Testis (tissue), 3 donors: ENCODE results near the gene LAG3. TPM values are rescaled to one million over a fixed set of nuclear protein-coding genes. Genes with fewer than 3 reads are reported as not detected.
A peak's percentile ranks its signal among the peaks of the same experiment; 100 is the strongest.

Experiments used
- DNase-seq: peaks from one replicate; pipeline ENCODE4 v3.0.0-alpha.2; 2019
- H3K27ac ChIP-seq, 2 donors: fragments of 200-600 bp; sonication (generic); one replicate each; pipeline ENCODE4 v1.5.1; 2019
- H3K27me3 ChIP-seq: fragments of 200-600 bp; sonication (generic); one replicate; pipeline ENCODE4 v1.5.1; 2019
- H3K36me3 ChIP-seq: fragments of 200-600 bp; sonication (generic); one replicate; pipeline ENCODE4 v1.5.1; 2017; ENCODE audit warnings: low read depth; ENCODE audit errors: missing control alignments
- H3K4me1 ChIP-seq: fragments of 200-600 bp; sonication (generic); one replicate; pipeline ENCODE4 v1.5.1; 2019
- H3K4me3 ChIP-seq, 2 donors: fragments of 200-600 bp; sonication (generic); one replicate each; pipeline ENCODE4 v1.5.1; 2017 to 2019
- H3K9me3 ChIP-seq: fragments of 200-600 bp; sonication (generic); one replicate; pipeline ENCODE4 v1.5.1; 2017
- POLR2A ChIP-seq: fragments of 450-650 bp; IDR thresholded peaks from one replicate; pipeline ENCODE4 v1.6.1; 2017; ENCODE audit warnings: antibody characterized with exemption, mild to moderate bottlenecking, moderate library complexity
- WGBS, 2 donors: methylation state at CpG; one replicate each; pipeline ENCODE4 v1.1.5; 2018; 5-methylcytosine and 5-hydroxymethylcytosine counted together
- intact Hi-C: fragments of 100-400 bp; cut with DNase I; formaldehyde crosslinking; loops from one replicate; pipeline ENCODE4 v1.15.1; 2023; ENCODE audit warnings: low total_unique reads
- polyA plus RNA-seq: library from polyadenylated mRNA; stranded (reverse); fragments of 350-450 nt; fragmentation: Illumina TruSeq; extraction: RNeasy Lipid Tissue Mini Kit (QIAGEN cat#74804); gene quantifications from one replicate; pipeline ENCODE4 v1.2.3, GENCODE V29; 2014; ENCODE audit warnings: low read depth, low replicate concordance; ENCODE audit not compliant: insufficient read depth
- total RNA-seq, 2 donors: library from RNA; depleted of rRNA; stranded (reverse); fragments of >200 nt; gene quantifications; one replicate each; pipeline ENCODE4 v1.2.3, GENCODE V29; 2016
- TF ChIP-seq, protein P1 (sequence below), 3 experiments: fragments of 450-650 bp in 2 of 3; fragments of 200-600 bp in 1 of 3; sonication (generic) in 1 of 3; IDR thresholded peaks; one replicate each; pipeline ENCODE4 v1.5.1; 2016 to 2019; ENCODE audit warnings: antibody characterized with exemption in 3 of 3, mild to moderate bottlenecking in 2 of 3, moderate library complexity in 1 of 3

Gene LAG3
- total and polyA plus RNA-seq, 3 donors from 2014 or later, result 4.1 to 7.1 (median 6.3) TPM

DNA sequence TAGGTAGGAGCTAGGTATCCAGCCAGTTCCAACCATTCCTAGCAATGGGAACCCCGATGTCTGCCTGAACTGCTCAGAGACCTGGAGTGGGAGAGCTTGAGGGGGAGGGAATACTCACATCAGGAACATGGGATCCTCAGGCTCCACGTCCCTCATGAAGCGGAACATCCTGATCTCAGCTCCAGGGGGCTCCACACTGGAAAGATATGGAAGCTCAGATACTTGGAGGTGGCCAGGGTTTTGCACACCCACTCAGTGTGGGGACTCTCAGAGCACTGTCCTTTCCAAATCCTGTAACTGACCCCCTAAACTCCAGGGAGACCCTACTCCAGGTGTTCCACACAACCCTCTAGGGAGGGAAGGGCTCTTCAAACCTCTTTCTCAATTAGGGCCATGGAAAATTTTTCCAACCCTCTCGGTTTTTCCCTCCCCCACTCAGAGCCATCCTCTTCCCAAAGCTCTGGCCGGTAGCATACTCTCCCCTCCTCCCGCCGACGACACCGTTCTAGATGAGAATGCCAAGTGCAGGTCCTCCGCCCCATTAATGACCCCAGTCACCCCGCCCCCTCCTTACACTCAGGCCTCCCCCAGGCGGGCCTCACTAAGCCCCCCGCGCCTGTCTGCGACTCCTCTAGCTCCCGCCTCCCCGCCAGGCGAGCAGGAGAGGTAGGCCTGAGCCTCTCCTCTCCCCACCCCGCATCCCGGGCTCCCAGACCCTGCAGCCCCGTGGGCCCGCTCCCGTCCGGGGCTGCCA, 20.0 kb upstream of the LAG3 start:
- DNase-seq, result peak; percentile 57
- Histone ChIP-seq H3K4me1 (peaks cover 13% of the 10 kb centered on the region), H3K9me3 (no peaks in the 10 kb centered on the region), H3K27ac (peak overlapping the region; percentile 99), H3K36me3 (no peaks in the 10 kb centered on the region), H3K27me3 (no peaks in the 10 kb centered on the region), H3K4me3 (peak overlapping the region; percentile 91 to 98)
- no peak for TF ChIP-seq POLR2A
- TF ChIP-seq, protein P1, sequence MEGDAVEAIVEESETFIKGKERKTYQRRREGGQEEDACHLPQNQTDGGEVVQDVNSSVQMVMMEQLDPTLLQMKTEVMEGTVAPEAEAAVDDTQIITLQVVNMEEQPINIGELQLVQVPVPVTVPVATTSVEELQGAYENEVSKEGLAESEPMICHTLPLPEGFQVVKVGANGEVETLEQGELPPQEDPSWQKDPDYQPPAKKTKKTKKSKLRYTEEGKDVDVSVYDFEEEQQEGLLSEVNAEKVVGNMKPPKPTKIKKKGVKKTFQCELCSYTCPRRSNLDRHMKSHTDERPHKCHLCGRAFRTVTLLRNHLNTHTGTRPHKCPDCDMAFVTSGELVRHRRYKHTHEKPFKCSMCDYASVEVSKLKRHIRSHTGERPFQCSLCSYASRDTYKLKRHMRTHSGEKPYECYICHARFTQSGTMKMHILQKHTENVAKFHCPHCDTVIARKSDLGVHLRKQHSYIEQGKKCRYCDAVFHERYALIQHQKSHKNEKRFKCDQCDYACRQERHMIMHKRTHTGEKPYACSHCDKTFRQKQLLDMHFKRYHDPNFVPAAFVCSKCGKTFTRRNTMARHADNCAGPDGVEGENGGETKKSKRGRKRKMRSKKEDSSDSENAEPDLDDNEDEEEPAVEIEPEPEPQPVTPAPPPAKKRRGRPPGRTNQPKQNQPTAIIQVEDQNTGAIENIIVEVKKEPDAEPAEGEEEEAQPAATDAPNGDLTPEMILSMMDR (IDR thresholded peaks at IDR 0.05), result peak in 2 of 3 experiments; percentile 12 to 27
- intact Hi-C loops, result no loop called here
- 2 to 5% methylated on average over 9 to 21 of the region's 24 CpGs for WGBS, 2 donors

DNA sequence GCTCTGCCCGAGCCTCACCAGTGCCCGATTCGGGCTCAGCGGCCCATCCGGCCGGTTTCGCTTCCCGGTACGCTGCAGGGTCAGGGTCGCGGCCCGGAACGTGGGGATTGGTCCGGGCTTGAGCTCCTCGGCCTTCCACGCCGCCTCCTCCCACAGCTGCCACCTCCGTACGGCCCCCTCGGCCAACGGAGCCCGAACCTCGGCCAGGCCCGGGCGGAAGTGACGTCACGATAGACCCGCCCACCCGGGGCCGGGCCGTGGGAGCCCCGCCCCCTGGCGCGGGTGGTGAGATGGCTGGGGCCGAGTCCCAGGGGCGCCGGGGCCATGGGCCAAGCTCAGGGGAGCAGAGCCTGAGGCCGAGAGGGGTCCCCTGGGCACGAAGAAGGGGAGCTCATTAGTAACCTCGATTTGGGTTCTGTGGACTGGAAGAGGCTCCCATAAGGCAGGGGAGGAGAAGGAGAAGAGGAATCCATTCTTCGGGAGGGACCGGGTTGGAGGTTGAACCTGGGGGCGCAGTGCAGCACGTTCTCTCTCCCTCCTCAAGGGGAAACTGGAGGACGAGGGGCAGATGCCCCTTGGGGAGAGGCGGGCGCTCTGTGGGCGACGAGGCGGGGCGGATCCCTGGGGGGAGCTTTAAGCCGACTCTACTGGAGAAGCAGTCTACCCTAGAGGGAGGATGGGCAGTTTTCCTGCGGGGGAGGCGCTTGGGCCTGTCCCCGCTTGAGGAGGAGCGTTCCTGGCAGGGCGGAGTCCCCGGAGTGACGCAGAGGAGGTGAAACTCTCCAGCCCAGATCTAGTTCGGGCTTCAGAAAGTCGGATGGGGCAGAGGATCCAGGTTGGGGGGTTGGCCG, 19.2 kb upstream of the LAG3 start, which contains the start of gene MLF2:
Gene MLF2 (minus strand): TSS at position 221 of the 851 bp plus-strand sequence. CDS start 807 bp downstream, outside the sequence.
- intact Hi-C loops, result no loop called here
- H3K27ac ChIP-seq, result peak within 1 kb of the TSS; percentile 99
- DNase-seq, result peak; percentile 98
- TF ChIP-seq, protein P1 (IDR thresholded peaks at IDR 0.05), result peak in 1 of 3 experiments; percentile 94
- peak; percentile 94 for TF ChIP-seq POLR2A
- H3K27me3 ChIP-seq, result no peaks in the 10 kb centered on the region
- no peaks in the 10 kb centered on the region for H3K36me3 ChIP-seq
- H3K4me1 ChIP-seq, result peaks cover 13% of the 10 kb centered on the region
- H3K9me3 ChIP-seq, result no peaks in the 10 kb centered on the region
- peak within 1 kb of the TSS; percentile 91 to 98 for H3K4me3 ChIP-seq
- WGBS, 2 donors, result 1% methylated on average over 22 to 32 of the region's 62 CpGs

DNA sequence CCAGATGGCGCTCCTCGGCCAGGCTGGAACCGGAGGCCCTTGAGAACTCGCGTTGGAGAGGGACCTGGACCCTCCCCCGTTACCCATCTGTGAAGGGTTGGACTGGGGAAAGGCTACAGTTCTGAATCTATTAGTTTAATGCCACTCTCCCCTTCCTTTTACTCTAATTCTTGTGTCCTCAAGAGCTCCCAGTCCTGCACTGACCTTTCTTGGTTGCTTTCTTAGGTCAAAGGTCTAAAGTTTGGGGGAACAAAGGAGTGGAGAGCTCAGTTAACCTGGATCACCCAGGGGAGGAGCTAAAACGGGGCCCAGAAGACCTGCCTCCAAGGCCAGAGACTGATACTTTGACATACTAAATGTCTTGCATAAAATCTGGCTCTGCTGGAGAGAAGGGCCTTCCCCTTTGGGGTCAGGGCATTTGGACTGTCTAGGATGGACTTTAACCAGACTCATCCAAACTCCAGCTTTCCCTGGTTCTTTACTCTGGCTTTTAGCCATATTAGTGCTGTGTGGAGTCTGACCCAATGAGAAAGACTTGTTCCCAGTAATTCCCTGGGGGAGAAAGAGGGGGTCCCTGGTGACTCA, 18.5 kb upstream of the LAG3 start:
- peak overlapping the region; percentile 91 to 98 for H3K4me3 ChIP-seq
- no peaks in the 10 kb centered on the region for H3K36me3 ChIP-seq
- no peaks in the 10 kb centered on the region for H3K27me3 ChIP-seq
- DNase-seq, result peak; percentile 55
- H3K4me1 ChIP-seq, result peaks cover 13% of the 10 kb centered on the region
- H3K27ac ChIP-seq, result peak overlapping the region; percentile 99
- no peak for TF ChIP-seq POLR2A
- TF ChIP-seq, protein P1 (IDR thresholded peaks at IDR 0.05), result peak; percentile 25 to 99 (median 95)
- 0% methylated on average over 7 of the region's 7 CpGs for WGBS, 2 donors
- intact Hi-C loops, result no loop called here
- no peaks in the 10 kb centered on the region for H3K9me3 ChIP-seq

DNA sequence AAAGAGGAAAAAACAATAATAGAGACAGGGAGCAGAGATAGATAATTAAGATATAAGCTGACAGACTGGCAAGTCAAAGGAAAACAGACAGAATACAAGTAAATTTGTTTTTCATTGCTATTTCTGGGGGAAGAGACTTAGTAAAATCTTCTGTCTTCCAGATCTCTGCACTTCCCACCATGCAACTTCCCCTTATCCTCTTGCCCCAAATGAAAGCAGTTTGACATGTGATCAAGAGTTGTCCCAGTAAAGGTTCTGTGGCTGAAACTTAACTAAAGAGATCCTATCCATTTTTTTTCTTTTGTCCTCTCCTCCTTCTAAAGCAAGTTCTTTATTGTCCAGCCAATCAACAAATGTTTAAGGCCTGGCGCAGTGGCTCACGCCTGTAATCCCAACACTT, 17.9 kb upstream of the LAG3 start:
- TF ChIP-seq POLR2A, result no peak
- 84 to 90% methylated on average over 2 of the region's 2 CpGs for WGBS, 2 donors
- Histone ChIP-seq H3K9me3 (no peaks in the 10 kb centered on the region), H3K4me1 (peaks cover 13% of the 10 kb centered on the region), H3K27ac (peak overlapping the region; percentile 99), H3K27me3 (no peaks in the 10 kb centered on the region), H3K36me3 (no peaks in the 10 kb centered on the region), H3K4me3 (no peak overlapping the region)
- no peak for DNase-seq
- intact Hi-C loops, result no loop called here
